Mucosa of descending colon (tissue), 3 donors: Measurements from ENCODE around the gene POLD1. TPM values are rescaled to one million over a fixed set of nuclear protein-coding genes. Genes with fewer than 3 reads are reported as not detected.

ENCODE experiments used
- ATAC-seq: fragments of 200-7000 bp; cut with Tn5 transposase; one replicate; pipeline ENCODE4 v1.9.1; 2020; ENCODE audit warnings: mild to moderate bottlenecking, moderate library complexity
- DNase-seq, 3 donors: peaks; one replicate each; pipeline ENCODE4 v3.0.0-alpha.2; 2020
- H3K36me3 ChIP-seq: fragments of 200-600 bp; one replicate; pipeline ENCODE4 v1.8.0; 2021; ENCODE audit warnings: low read depth, mild to moderate bottlenecking
- H3K4me1 ChIP-seq: fragments of 200-600 bp; one replicate; pipeline ENCODE4 v1.8.0; 2021; ENCODE audit warnings: low read depth, mild to moderate bottlenecking
- H3K4me3 ChIP-seq: fragments of 200-600 bp; one replicate; pipeline ENCODE4 v1.8.0; 2021; ENCODE audit warnings: mild to moderate bottlenecking
- H3K9me3 ChIP-seq: fragments of 200-600 bp; one replicate; pipeline ENCODE4 v1.8.0; 2021; ENCODE audit warnings: mild to moderate bottlenecking
- CTCF ChIP-seq: fragments of 200-600 bp; IDR thresholded peaks from one replicate; pipeline ENCODE4 v1.8.0; 2022; ENCODE audit warnings: antibody characterized with exemption, mild to moderate bottlenecking
- intact Hi-C, 2 donors: fragments of 100-400 bp; cut with DNase I in 1 of 2; cut with micrococcal nuclease in 1 of 2; formaldehyde crosslinking; loops; one replicate each; pipeline versions ENCODE4 v1.11.0 to v1.11.1; 2022; cut with DNase I, micrococcal nuclease
- total RNA-seq, 3 donors: library from RNA; stranded (reverse); fragmentation: NEBNext Ultra II Directional in 2 of 3; extraction: Animal tissue kit (Norgen Biotek cat#: 25700) in 2 of 3; gene quantifications; one replicate each; pipeline versions ENCODE4 v1.2.1 to v1.2.4, GENCODE V29; 2021 to 2023
- donor health status: DM: no; HTN: no; CAD: no; lungs with moderate emphysema.
- donor health status: DM: no; HTN: no; CAD: no.
- donor health status: DM: no; HTN: yes; CAD: no.

The POLD1 gene
- total RNA-seq, 3 donors from 2014 or later: 20.8 to 27.9 (median 22.9) TPM

DNA sequence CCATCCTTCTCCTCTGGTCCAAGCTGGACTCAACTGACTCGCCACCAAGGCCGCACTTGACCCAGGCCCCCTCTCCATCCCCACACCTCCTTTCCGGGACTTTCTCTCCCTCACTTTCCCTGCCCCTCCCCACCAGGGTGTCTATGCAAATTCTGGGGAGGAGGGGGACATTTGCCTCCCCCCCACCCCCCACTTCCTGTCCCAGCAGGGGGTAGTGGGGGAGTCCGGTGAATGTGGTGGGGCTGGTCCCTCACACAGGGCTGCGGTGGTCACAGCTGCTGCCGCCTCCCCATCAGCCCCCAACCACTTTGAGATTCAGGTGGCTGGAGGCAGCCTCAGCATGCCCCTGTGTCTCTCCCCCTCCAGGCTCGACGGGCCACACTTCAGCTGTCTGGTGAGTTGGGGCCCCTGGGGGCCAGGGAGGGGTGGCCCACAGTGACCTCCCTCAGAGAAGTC, 35.5 kb downstream of the POLD1 start:
- ATAC-seq: no peak
- intact Hi-C loops: loop anchor here in 1 of 2 donors (10.0 kb wide), 1 partner anchor 55 kb away; the partner anchor contains the start of gene NAPSA
- TF ChIP-seq CTCF: no peak
- DNase-seq: no peak
- no peak overlapping the region for H3K4me3 ChIP-seq
- no peaks in the 10 kb centered on the region for H3K36me3 ChIP-seq
- no peaks in the 10 kb centered on the region for H3K9me3 ChIP-seq
- H3K4me1 ChIP-seq: peaks cover 13% of the 10 kb centered on the region

DNA sequence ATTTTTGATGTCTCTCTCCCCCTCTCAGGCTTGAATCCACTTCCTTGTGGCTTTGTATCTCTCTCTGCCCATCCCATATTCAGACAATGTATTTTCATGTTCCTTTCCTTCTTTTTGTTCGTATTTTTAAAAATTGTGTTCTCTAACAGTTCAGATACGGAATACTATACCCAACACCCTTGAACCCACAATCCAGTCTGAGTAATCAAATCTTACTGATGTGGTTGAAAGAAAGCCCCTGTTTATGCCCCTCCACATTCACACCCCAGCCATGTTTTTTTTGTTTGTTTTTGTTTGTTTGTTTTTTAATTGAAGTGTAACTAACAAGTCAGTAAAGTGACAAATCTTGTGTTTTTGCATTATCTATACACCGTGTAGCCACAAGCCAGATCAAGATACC, 36.0 kb downstream of the POLD1 start:
- no peak for TF ChIP-seq CTCF
- no peak for ATAC-seq
- no peaks in the 10 kb centered on the region for H3K36me3 ChIP-seq
- H3K4me1 ChIP-seq: peaks cover 13% of the 10 kb centered on the region
- H3K4me3 ChIP-seq: no peak overlapping the region
- intact Hi-C loops: no loop called here
- DNase-seq: no peak
- H3K9me3 ChIP-seq: no peaks in the 10 kb centered on the region

DNA sequence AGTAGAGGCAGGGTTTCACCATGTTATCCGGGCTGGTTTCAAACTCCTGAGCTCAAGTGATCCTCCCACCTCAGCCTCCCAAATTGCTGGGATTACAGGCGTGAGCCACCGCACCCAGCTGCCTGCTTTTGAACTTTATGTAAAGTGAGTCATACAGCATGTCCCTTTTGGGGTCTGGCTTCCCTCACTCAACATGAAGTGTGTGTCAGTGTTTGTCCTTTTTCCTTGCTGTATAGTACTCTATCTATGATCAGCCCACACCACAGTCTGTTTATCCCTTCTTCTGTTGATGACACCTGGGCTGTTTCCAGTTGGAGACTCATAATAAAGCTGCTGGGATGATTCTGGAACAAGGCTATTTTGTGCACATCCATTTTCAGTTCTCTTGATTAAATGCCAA, 36.7 kb downstream of the POLD1 start:
- TF ChIP-seq CTCF: no peak
- H3K4me1 ChIP-seq: peaks cover 13% of the 10 kb centered on the region
- no peaks in the 10 kb centered on the region for H3K9me3 ChIP-seq
- H3K36me3 ChIP-seq: no peaks in the 10 kb centered on the region
- no peak for DNase-seq
- no peak overlapping the region for H3K4me3 ChIP-seq
- ATAC-seq: no peak
- intact Hi-C loops: no loop called here

- H3K4me3 ChIP-seq: no peak overlapping the region
- TF ChIP-seq CTCF: no peak
- H3K9me3 ChIP-seq: no peaks in the 10 kb centered on the region
- H3K4me1 ChIP-seq: peaks cover 4% of the 10 kb centered on the region
- ATAC-seq (no peak), DNase-seq (no peak)
- no peaks in the 10 kb centered on the region for H3K36me3 ChIP-seq
- intact Hi-C loops: no loop called here
Observed at GRCh38 chr19:50422397-50423278, 38.5 kb downstream of the POLD1 start.

DNA sequence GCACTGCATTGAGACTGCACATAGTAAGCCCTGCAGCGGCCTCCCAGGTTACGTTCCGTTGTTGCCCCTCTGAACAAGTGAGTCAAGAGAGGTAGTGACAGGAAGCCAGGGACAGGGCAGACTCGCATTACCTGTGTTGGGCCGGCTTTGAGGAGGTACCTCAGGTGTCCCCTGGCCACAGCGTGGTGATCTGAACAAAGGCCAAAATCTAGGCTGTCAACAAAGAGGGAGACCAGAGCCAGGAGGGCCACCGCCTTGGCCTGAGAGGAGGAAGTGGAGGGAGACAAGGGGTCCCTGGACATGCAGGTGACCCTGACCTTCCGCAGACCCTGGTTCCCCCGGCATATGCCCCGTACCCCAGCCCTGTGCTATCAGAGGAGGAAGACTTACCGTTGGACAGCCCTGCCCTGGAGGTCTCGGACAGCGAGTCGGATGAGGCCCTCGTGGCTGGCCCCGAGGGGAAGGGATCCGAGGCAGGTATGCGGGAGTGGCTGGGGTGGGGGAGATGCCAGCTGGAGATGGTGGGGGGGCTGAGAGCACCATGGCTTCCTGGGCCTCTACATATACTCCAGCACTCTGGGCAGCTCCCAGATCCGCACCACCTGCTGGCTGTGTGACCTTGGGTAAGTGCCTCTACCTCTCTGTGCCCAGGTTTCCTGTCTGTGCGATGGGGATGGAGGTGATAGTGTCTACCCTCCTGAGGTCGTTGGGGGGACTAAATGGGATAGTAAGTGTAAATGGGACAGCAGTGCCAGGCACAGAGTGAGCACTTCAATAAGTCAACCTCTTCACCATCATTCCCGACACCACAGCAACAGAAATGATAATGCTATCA, 39.3 kb downstream of the POLD1 start:
- Histone ChIP-seq H3K36me3 (no peaks in the 10 kb centered on the region), H3K4me1 (peaks cover under 1% of the 10 kb centered on the region), H3K9me3 (no peaks in the 10 kb centered on the region), H3K4me3 (no peak overlapping the region)
- no peak for TF ChIP-seq CTCF
- intact Hi-C loops: no loop called here
- ATAC-seq (no peak), DNase-seq (no peak)
